Activated CD8-positive, alpha-beta memory T cell treated with anti-CD3 and anti-CD28 coated beads, Interleukin-2, amount 50 U/mL, for 1 hour (primary cell): Measurements from ENCODE around the gene RNF10.
"Not testable (repeated sequence)": the region's sequence is repeated elsewhere in the genome, so short reads cannot be mapped to it uniquely, and the experiment has no call there.

Source experiments
- DNase-seq: peaks from one replicate; pipeline ENCODE4 v3.0.0-alpha.2; 2020; ENCODE audit errors: extremely low read depth

Gene RNF10

DNA sequence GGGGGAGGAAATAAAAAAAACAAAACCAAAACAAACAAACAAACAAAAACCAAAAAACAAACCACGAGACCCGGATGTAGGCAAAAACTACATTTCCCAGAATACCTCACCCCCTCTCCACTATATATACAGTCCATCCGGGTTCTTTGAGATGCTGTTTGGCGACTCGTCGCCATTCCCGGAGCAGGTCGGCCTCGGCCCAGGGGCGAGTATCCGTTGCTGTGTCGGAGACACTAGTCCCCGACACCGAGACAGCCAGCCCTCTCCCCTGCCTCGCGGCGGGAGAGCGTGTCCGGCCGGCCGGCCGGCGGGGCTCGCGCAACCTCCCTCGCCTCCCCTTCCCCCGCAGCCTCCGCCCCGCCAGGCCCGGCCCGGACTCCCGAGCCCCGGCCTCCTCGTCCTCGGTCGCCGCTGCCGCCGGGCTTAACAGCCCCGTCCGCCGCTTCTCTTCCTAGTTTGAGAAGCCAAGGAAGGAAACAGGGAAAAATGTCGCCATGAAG, at the start of gene RNF10:
RNF10 (plus strand) TSS at position 154 of the 500 bp plus-strand sequence. CDS start 456 bp downstream, outside the sequence.
- peak; percentile 53 for DNase-seq

GRCh38 chr12:120485961-120486881, 47.9 kb upstream of the RNF10 start:
- DNase-seq, result no peak

GRCh38 chr12:120487552-120487951, 46.6 kb upstream of the RNF10 start:
- not testable (repeated sequence) for DNase-seq

DNA sequence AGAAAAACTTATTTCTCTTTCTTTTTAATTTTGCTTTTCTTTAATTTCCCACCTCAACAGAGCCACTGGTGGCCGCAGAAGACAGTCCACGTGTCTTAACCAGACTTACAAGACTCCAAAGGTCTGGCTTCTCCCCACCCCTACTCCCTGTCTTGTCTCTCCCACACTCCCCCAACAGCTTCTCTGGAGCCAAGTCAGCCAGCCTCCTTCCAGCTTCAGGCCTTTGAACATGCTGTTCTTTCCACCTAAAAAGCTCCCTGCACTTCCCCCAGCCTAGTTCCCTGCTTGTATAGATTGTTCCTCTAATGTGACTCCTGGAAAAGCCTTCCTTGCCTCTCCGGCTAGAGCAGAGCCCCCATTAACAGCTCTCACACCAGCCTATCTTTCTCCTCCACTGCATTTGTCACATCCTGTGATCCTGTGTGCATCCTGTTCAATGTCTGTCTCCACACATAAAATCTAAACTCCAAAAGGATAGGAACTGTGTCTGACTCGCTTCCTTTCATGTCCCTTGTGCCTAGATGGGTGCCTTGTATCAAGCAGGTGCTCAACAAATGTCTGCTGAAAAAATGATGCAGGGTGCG, 46.0 kb upstream of the RNF10 start:
- no peak for DNase-seq

- no peak for DNase-seq
Observed at GRCh38 chr12:120489018-120489417, 45.1 kb upstream of the RNF10 start.

GRCh38 chr12:120490325-120490724, 43.8 kb upstream of the RNF10 start:
- no peak for DNase-seq

GRCh38 chr12:120490833-120491512, 43.2 kb upstream of the RNF10 start:
- no peak for DNase-seq

- no peak for DNase-seq
Observed at GRCh38 chr12:120495186-120495730, 38.9 kb upstream of the RNF10 start.

DNA sequence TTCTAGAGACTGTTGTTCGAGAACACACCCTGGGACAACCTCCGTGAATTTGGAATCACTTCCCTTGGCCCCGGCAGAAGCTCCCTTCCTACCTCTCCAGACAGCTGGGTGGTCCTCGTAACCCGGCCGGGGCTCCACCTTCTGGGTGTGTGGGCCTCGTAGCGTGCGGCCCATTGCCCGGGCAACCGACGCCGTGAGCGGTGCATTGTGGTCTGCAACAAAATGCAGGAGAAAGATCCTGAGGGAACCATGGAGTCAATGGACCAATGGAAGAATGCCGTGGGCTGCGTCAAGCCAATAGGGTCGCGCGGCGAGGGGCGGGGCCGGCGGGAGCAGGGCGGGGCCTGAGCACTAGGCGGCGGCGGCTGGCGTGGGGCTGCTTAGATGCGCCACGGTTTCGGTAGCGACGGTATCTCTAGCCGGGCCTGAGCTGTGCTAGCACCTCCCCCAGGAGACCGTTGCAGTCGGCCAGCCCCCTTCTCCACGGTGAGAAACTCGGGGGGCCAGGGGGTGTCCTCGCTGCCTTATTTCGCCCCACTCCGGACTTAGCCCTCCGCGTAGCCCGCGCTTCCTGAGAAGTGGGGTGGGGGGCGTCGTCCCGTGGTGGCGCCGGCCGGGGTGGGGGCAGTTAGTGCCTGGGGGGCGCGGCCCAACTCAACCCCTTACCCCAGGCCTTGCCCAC, 38.3 kb upstream of the RNF10 start, which contains the start of gene DYNLL1:
DYNLL1 (plus strand) TSS at position 383 of the 682 bp plus-strand sequence. CDS start 309 bp downstream, outside the sequence.
- DNase-seq, result peak; percentile 87

DNA sequence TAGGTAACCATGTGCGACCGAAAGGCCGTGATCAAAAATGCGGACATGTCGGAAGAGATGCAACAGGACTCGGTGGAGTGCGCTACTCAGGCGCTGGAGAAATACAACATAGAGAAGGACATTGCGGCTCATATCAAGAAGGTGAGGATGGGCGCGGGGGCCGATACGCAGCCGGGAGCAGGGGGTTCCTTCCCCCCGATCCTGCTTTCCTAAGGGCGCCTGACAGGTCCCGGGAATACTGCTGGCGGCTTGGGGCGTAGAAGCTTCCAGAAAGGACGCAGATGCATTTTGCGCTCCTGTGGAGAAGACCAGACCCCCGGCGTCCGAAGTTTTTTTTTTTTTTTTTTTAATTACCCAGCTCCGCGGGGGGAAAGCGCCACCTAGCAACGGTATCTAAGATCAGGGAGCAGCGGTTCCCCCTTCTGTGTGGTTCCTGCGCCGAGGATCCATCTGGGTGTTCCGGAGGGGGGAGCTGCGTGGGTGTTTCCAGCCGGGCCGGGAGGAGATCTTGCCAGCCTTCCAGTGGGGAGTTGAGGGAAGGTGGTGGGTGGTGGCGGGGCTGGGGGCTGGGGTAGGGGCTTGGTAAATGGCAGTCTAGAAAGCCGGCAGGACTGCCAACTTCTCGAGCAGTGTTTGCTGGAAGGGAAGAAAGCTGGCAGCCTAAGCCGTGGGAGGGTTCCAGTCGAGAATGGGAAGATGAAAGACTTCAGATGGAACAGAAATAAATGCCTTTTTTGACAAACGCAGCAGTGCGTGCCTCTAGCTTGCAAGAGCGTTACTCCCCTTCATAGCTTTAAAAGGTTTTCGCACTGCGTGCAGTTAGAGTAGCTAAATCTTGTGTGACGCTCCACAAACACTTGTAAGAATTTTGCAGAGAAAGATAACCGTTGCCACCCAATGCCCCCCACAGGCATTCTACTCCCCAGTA, 37.5 kb upstream of the RNF10 start:
- peak; percentile 27 for DNase-seq

DNA sequence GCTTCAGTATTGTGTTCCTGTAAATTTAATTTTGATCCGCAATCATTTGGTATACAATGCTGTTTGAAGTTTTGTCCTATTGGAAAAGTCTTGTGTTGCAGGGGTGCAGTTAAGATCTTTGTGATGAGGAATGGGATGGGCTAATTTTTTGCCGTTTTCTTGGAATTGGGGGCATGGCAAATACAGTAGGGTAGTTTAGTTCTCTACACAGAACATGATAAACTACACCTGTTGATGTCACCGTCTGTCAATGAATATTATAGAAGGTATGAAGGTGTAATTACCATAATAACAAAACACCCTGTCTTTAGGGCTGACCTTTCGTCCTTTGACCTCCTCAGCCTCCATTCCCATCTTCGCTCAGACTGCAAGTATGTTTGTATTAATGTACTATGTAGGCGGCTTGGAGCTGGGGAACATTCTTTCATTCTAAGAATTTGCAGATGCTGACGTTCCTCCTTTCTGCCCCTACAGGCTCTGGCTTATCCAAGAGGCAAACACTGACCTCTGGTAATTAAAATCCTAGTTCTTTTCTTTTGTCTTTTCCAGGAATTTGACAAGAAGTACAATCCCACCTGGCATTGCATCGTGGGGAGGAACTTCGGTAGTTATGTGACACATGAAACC, 36.5 kb upstream of the RNF10 start:
- no peak for DNase-seq

- no peak for DNase-seq
Observed at GRCh38 chr12:120498870-120499515, 35.2 kb upstream of the RNF10 start.

- no peak for DNase-seq
Observed at GRCh38 chr12:120500581-120500980, 33.6 kb upstream of the RNF10 start.

DNA sequence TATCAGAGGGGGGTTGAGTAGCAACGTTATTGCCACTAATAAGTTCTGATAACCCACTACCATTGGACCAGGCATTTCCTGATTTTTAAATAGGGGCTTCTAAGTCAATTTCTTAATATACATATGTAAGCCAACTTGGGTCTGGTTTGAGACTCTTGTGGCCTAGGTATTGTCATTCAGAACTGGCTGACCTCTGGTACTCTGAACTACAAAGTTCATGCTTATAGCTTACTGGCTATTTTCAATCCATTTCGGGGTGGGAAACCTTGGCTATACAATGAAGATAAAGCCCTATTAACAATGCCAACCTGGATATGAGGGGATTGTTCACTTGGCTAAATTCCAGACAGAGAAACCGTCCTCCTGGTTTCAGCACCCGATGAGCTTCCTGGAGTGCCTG, 29.6 kb upstream of the RNF10 start:
- no peak for DNase-seq

DNA sequence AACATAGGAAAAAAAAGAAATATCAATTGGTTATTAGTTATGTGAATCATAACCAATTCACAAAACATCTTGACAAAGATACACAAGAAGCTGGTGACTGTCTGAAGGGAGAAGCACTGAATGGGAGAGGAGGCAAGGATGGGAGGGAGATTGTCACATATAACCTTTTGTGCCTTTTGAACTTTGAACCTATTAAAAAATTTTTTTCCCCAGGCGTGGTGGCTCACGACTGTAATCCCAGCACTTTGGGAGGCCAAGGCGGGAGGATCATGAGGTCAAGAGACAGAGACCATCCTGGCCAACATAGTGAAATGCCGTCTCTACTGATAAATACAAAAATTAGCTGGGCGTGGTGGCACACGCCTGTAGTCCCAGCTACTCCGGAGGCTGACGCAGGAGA, 25.6 kb upstream of the RNF10 start:
- no peak for DNase-seq

DNA sequence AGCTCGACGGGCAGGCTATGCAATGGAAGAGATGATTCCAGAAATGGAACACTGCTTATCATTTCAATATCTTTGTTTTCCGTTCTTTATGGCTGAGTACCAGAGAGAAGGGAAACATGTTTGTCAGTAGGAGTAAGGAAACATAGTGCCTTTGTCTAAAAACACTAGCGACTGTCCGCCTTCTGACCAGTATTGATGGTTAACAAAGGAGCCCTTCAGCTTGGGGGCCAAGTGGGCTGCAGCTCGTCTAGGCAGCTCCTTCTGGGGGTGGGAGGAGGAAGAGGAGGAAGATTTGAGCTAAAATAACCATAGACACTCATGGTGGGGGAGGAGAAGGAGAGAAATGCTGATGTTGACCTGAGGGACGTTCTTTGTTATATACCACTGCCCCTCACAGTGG, 20.2 kb upstream of the RNF10 start:
- DNase-seq, result no peak

- no peak for DNase-seq
Observed at GRCh38 chr12:120515496-120515895, 18.7 kb upstream of the RNF10 start.

DNA sequence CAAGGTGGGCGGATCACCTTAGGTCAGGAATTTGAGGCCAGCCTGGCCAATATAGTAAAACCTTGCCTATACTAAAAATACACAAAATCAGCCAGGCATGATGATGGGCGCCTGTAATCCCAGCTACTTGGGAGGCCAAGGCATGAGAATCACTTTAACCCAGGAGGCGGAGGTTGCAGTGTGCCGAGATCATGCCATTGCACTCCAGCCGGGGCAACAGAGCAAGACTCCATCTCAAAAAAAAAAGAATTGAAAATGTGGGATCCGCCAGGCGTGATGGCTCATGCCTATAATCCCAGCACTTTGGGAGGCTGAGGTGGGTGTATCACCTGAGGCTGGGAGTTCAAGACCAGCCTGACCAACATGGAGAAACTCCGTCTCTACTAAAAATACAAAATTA, 14.8 kb upstream of the RNF10 start:
- not testable (repeated sequence) for DNase-seq

DNA sequence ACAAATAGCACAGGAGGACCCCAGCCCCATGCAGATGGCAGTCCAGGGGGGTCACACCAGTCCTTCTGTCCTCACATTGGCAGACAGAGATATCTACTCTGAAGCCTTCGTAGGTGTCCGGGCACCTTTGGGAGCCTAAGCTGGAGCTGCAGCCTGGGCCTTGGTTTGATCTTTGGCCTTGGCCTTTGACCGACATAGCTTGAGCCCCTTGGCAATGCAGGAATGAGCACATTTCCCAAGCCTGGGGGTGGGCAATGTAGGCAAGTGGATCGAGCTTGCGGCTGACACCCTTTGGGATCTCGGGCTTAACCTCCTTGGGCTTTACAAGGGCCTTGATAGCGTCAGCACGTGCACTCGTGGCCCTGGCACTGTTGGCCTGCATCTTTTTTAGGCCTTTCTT, 11.6 kb upstream of the RNF10 start:
- DNase-seq, result no peak
